HG03575 (cell line): ENCODE results near the gene REEP2.

Experiments
- ATAC-seq: cut with Tn5 transposase; IDR thresholded peaks from one replicate; pipeline ENCODE4 v1.9.1; 2021; ENCODE audit not compliant: unreplicated experiment, insufficient number of reproducible peaks, low FRiP score; ENCODE audit errors: extremely low read depth

REEP2 gene

GRCh38 chr5:138490648-138491283 lies 51.9 kb downstream of the REEP2 start:
- ATAC-seq = no peak

GRCh38 chr5:138491284-138491648 lies 52.4 kb downstream of the REEP2 start:
- no peak for ATAC-seq

- ATAC-seq = no peak
Observed at GRCh38 chr5:138491669-138492559, 53.1 kb downstream of the REEP2 start.

- no peak for ATAC-seq
Observed at GRCh38 chr5:138492560-138493045, 53.7 kb downstream of the REEP2 start.

GRCh38 chr5:138495351-138495750 lies 56.5 kb downstream of the REEP2 start:
- no peak for ATAC-seq
